IPS DF 6.9 (cell line): ENCODE data around the gene RPRD2.

Source experiments
- DNase-seq: peaks from one replicate; pipeline ENCODE4 v3.0.0-alpha.2; 2013; ENCODE audit warnings: low read depth, low spot score
- H3K27ac ChIP-seq: one replicate; pipeline ENCODE4 v1.5.1; 2013; ENCODE audit warnings: low read length, control low read depth
- H3K27me3 ChIP-seq: 2 replicates; pipeline ENCODE4 v1.6.1; 2013; ENCODE audit warnings: mild to moderate bottlenecking, low read length; ENCODE audit not compliant: control insufficient read depth, insufficient read depth
- H3K36me3 ChIP-seq: 2 replicates; pipeline ENCODE4 v1.6.1; 2013; ENCODE audit warnings: low read length; ENCODE audit not compliant: control insufficient read depth, insufficient read depth
- H3K4me1 ChIP-seq: 2 replicates; pipeline ENCODE4 v1.6.1; 2013; ENCODE audit warnings: low read length; ENCODE audit not compliant: control insufficient read depth, insufficient read depth
- H3K4me3 ChIP-seq: 2 replicates; pipeline ENCODE4 v1.5.1; 2013; ENCODE audit warnings: mild to moderate bottlenecking, low read length
- H3K9me3 ChIP-seq: 2 replicates; pipeline ENCODE4 v1.6.1; 2013; ENCODE audit warnings: low read length, inconsistent platforms; ENCODE audit not compliant: control insufficient read depth, insufficient read depth
- WGBS: extraction: QIAGEN DNeasy Blood & Tissue Kit; methylation state at CpG from one replicate; pipeline ENCODE4 v1.1.7; 2013; ENCODE audit warnings: mixed read lengths, missing lambda C conversion rate; ENCODE audit not compliant: insufficient read length, insufficient coverage; 5-methylcytosine and 5-hydroxymethylcytosine counted together

Gene RPRD2

GRCh38 chr1:150486966-150487762 lies 123.2 kb downstream of the RPRD2 start, which contains the start of gene TARS2:
Gene TARS2, plus strand, starts transcription at chr1:150487419. Its CDS starts 32 bp downstream, at chr1:150487451.
- Histone ChIP-seq H3K27ac (no peak within 1 kb of the TSS), H3K9me3 (no peaks in the 10 kb centered on the region), H3K36me3 (peaks cover 5% of the 10 kb centered on the region; the same call in 1 of the 2 replicates), H3K4me1 (no peaks in the 10 kb centered on the region), H3K27me3 (no peaks in the 10 kb centered on the region), H3K4me3 (peak within 1 kb of the TSS; percentile 77)
- peak; percentile 98 for DNase-seq
- no CpG with 5 or more reads among the region's 30 CpGs for WGBS

- no peak for DNase-seq
- H3K9me3 ChIP-seq = no peaks in the 10 kb centered on the region
- H3K27ac ChIP-seq = no peak overlapping the region
- peak overlapping the region; percentile 77; the same call in 1 of the 2 replicates for H3K4me3 ChIP-seq
- peaks cover 7% of the 10 kb centered on the region; the same call in 1 of the 2 replicates for H3K36me3 ChIP-seq
- H3K27me3 ChIP-seq = no peaks in the 10 kb centered on the region
- no peaks in the 10 kb centered on the region for H3K4me1 ChIP-seq
- WGBS = no CpG with 5 or more reads among the region's 7 CpGs
These were observed 123.8 kb downstream of the RPRD2 start for GRCh38 chr1:150487763-150488115.

- no peak overlapping the region for H3K27ac ChIP-seq
- no CpG with 5 or more reads among the region's 8 CpGs for WGBS
- no peaks in the 10 kb centered on the region for H3K4me1 ChIP-seq
- DNase-seq = no peak
- 0 out of 2 replicates have a peak, but pooled peaks cover 1% of the 10 kb centered on the region for H3K27me3 ChIP-seq
- H3K9me3 ChIP-seq = no peaks in the 10 kb centered on the region
- no peak overlapping the region for H3K4me3 ChIP-seq
- peaks cover 17% of the 10 kb centered on the region; the same call in 1 of the 2 replicates for H3K36me3 ChIP-seq
These were observed 129.2 kb downstream of the RPRD2 start for GRCh38 chr1:150493175-150493574.

- H3K27ac ChIP-seq = no peak overlapping the region
- H3K36me3 ChIP-seq = peaks cover 17% of the 10 kb centered on the region; the same call in 1 of the 2 replicates
- WGBS = no CpG with 5 or more reads among the region's 10 CpGs
These were observed 134.4 kb downstream of the RPRD2 start for GRCh38 chr1:150498342-150498741.

GRCh38 chr1:150505431-150505830 lies 141.5 kb downstream of the RPRD2 start:
- H3K27me3 ChIP-seq = no peaks in the 10 kb centered on the region
- no peak overlapping the region for H3K27ac ChIP-seq
- H3K36me3 ChIP-seq = peaks cover 16% of the 10 kb centered on the region; the same call in 1 of the 2 replicates
- no peak for DNase-seq
- no CpG with 5 or more reads among the region's 6 CpGs for WGBS
- no peak overlapping the region for H3K4me3 ChIP-seq
- H3K9me3 ChIP-seq = no peaks in the 10 kb centered on the region
- H3K4me1 ChIP-seq = no peaks in the 10 kb centered on the region

More at GRCh38 chr1:150498342-150498741, 134.4 kb downstream of the RPRD2 start:
- Histone ChIP-seq H3K4me1 (no peaks in the 10 kb centered on the region), H3K27me3 (0 out of 2 replicates have a peak, but pooled peaks cover 1% of the 10 kb centered on the region), H3K9me3 (no peaks in the 10 kb centered on the region), H3K4me3 (no peak overlapping the region)
- no peak for DNase-seq

- WGBS = no CpG with 5 or more reads among the region's 7 CpGs
These were observed 144.2 kb downstream of the RPRD2 start, which contains the start of gene ECM1 for GRCh38 chr1:150507912-150508864. Gene ECM1, plus strand, starts transcription at chr1:150508109. Its CDS starts 101 bp downstream, at chr1:150508210.

GRCh38 chr1:150508982-150509381 lies 145.0 kb downstream of the RPRD2 start:
- no CpG with 5 or more reads among the region's 4 CpGs for WGBS
- no peaks in the 10 kb centered on the region for H3K27me3 ChIP-seq
- H3K36me3 ChIP-seq = peaks cover 14% of the 10 kb centered on the region
- no peak overlapping the region for H3K27ac ChIP-seq
- no peaks in the 10 kb centered on the region for H3K4me1 ChIP-seq
- no peak for DNase-seq
- no peaks in the 10 kb centered on the region for H3K9me3 ChIP-seq
- H3K4me3 ChIP-seq = no peak overlapping the region

More at GRCh38 chr1:150507912-150508864, 144.2 kb downstream of the RPRD2 start, which contains the start of gene ECM1:
- H3K36me3 ChIP-seq = peaks cover 14% of the 10 kb centered on the region
- H3K9me3 ChIP-seq = no peaks in the 10 kb centered on the region
- H3K27ac ChIP-seq = no peak within 1 kb of the TSS
- no peak for DNase-seq
- no peak within 1 kb of the TSS for H3K4me3 ChIP-seq
- no peaks in the 10 kb centered on the region for H3K27me3 ChIP-seq
- H3K4me1 ChIP-seq = no peaks in the 10 kb centered on the region

GRCh38 chr1:150511551-150511950 lies 147.6 kb downstream of the RPRD2 start:
- Histone ChIP-seq H3K27ac (no peak overlapping the region), H3K9me3 (no peaks in the 10 kb centered on the region), H3K36me3 (no peaks in the 10 kb centered on the region; the same call in none of the 2 replicates), H3K27me3 (no peaks in the 10 kb centered on the region), H3K4me3 (no peak overlapping the region), H3K4me1 (no peaks in the 10 kb centered on the region)
- DNase-seq = no peak
- WGBS = no CpG with 5 or more reads among the region's 12 CpGs

GRCh38 chr1:150511985-150512660 lies 148.2 kb downstream of the RPRD2 start:
- H3K4me1 ChIP-seq = no peaks in the 10 kb centered on the region
- WGBS = no CpG with 5 or more reads among the region's 17 CpGs
- H3K27ac ChIP-seq = no peak overlapping the region
- no peak overlapping the region for H3K4me3 ChIP-seq
- DNase-seq = no peak
- no peaks in the 10 kb centered on the region for H3K27me3 ChIP-seq
- H3K36me3 ChIP-seq = no peaks in the 10 kb centered on the region; the same call in 1 of the 2 replicates
- H3K9me3 ChIP-seq = no peaks in the 10 kb centered on the region
